Stimulated activated naive CD8-positive, alpha-beta T cell treated with anti-CD3 and anti-CD28 coated beads, Interleukin-15, Interleukin-2, amounts not matched to agents 100 ng/mL and 50 ng/mL, for 24 hours (primary cell): ENCODE results near the gene ASB16.
A peak's percentile ranks its signal among the peaks of the same experiment; 100 is the strongest.

Source experiments
- H3K27ac Mint-ChIP-seq: one replicate; pipeline ENCODE4 v1.8.0; 2021; ENCODE audit warnings: mild to moderate bottlenecking, mixed read lengths
- H3K27me3 Mint-ChIP-seq: one replicate; pipeline ENCODE4 v1.8.0; 2021; ENCODE audit warnings: mixed read lengths
- H3K36me3 Mint-ChIP-seq: one replicate; pipeline ENCODE4 v1.8.0; 2021; ENCODE audit warnings: low read depth, mixed read lengths
- H3K4me1 Mint-ChIP-seq: one replicate; pipeline ENCODE4 v1.8.0; 2021; ENCODE audit warnings: low read depth, mixed read lengths
- H3K4me3 Mint-ChIP-seq: one replicate; pipeline ENCODE4 v1.8.0; 2021; ENCODE audit warnings: mild to moderate bottlenecking, mixed read lengths
- H3K9me3 Mint-ChIP-seq: one replicate; pipeline ENCODE4 v1.8.0; 2021; ENCODE audit warnings: mixed read lengths

ASB16 gene

GRCh38 chr17:44218344-44219107 lies 48.0 kb downstream of the ASB16 start:
- Mint-ChIP-seq H3K4me3 (peak overlapping the region; percentile 93), H3K9me3 (no peaks in the 10 kb centered on the region), H3K4me1 (peaks cover 51% of the 10 kb centered on the region), H3K36me3 (peaks cover 42% of the 10 kb centered on the region), H3K27ac (peak overlapping the region; percentile 95), H3K27me3 (no peaks in the 10 kb centered on the region)

DNA sequence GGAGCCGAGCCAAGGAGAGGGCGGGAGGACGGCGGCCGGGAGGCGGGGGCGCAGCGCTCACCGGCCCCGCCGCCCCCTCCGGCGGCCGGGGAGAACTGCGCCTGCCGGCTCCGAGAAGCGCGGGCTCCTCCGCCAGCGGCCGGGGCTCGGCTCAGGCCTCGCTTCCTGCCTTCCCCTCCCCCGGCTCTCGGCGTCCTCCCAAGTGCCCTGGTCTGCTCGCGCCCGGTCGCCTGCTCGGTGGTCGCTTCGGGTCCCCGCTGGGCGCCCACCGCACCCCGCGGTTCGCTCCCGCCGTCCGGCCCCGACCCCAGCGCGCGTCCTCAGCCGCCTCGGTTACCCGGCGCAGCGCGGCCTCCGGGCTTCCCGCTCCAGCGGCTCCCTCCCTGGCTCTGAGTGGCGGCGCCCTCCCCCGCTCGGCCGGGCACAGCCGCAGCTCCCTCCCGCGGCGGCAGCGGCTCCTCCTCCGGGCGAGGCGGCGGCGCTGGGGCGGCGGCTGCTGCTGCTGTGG lies 48.7 kb downstream of the ASB16 start:
- H3K9me3 Mint-ChIP-seq: no peaks in the 10 kb centered on the region
- H3K4me3 Mint-ChIP-seq: no peak overlapping the region
- no peak overlapping the region for H3K27ac Mint-ChIP-seq
- H3K27me3 Mint-ChIP-seq: no peaks in the 10 kb centered on the region
- peaks cover 45% of the 10 kb centered on the region for H3K4me1 Mint-ChIP-seq
- peaks cover 36% of the 10 kb centered on the region for H3K36me3 Mint-ChIP-seq

- peak within 1 kb of the TSS; percentile 92 for H3K27ac Mint-ChIP-seq
- H3K9me3 Mint-ChIP-seq: no peaks in the 10 kb centered on the region
- peak within 1 kb of the TSS; percentile 93 for H3K4me3 Mint-ChIP-seq
- H3K4me1 Mint-ChIP-seq: peaks cover 39% of the 10 kb centered on the region
- H3K36me3 Mint-ChIP-seq: peaks cover 30% of the 10 kb centered on the region
- no peaks in the 10 kb centered on the region for H3K27me3 Mint-ChIP-seq
Observed at GRCh38 chr17:44219616-44220212, 49.2 kb downstream of the ASB16 start, which contains the start of gene UBTF. UBTF (minus strand) TSS chr17:44219675; CDS start chr17:44218229, 1,446 bp downstream.

- no peaks in the 10 kb centered on the region for H3K27me3 Mint-ChIP-seq
- H3K27ac Mint-ChIP-seq: peak overlapping the region; percentile 92
- peaks cover 32% of the 10 kb centered on the region for H3K4me1 Mint-ChIP-seq
- peaks cover 23% of the 10 kb centered on the region for H3K36me3 Mint-ChIP-seq
- H3K9me3 Mint-ChIP-seq: no peaks in the 10 kb centered on the region
- peak overlapping the region; percentile 91 for H3K4me3 Mint-ChIP-seq
Observed at GRCh38 chr17:44220213-44221083, 49.9 kb downstream of the ASB16 start.

DNA sequence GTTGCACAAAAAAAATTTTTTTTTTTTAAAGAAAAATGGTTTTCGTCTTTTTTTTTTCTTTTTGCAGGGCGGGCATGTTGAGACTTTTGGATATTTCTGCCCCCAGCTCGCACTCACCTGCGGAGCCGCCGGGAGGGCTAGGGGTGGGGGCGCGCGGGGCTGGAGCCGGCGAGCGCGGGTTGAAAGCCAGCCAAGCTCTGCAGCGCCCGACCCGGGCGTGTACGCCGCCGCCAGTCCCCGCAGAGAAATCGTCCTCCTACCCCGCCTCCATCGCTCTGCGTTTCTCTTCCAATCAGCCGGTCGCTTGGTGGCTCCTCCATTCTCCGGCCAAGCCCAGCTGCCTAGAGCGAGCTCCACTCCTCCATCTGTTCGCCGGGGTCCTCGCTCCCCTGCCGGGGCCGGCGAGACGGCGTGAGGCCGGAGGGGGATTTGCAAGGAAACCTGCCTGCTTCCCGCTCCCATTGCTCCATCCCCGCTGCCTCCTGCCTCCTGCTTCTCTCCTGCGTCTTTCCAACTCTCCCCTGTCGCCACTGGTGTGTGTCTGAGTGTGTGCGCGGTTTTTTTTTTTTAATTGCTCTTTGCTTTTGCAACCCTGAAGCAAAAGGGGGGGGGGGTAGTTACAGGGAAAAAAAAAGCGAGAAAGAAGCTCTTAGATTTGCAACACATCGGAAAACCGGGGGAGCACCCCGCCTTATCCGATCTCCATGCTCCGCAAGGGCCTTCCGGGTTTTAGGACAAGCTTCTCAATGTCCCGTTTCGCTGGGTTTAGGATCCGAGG lies 50.8 kb downstream of the ASB16 start:
- Mint-ChIP-seq H3K27me3 (no peaks in the 10 kb centered on the region), H3K4me1 (peaks cover 24% of the 10 kb centered on the region), H3K27ac (peak overlapping the region; percentile 84), H3K36me3 (peaks cover 15% of the 10 kb centered on the region), H3K9me3 (no peaks in the 10 kb centered on the region), H3K4me3 (peak overlapping the region; percentile 91)

DNA sequence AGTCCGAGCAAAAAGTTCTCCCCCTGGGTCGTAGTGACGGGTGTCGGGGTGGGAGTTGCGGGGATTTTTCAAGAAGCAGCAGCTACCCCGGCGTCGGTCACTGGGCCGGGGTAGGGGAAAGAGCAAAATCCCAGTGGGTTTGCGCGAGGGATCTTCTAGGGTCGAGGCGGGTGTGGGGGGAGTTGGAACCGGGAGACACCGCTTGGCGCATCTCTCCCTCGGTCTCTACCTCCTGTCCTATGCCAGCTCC lies 51.3 kb downstream of the ASB16 start:
- Mint-ChIP-seq H3K4me3 (peak overlapping the region; percentile 91), H3K36me3 (peaks cover 10% of the 10 kb centered on the region), H3K27ac (peak overlapping the region; percentile 84), H3K4me1 (peaks cover 19% of the 10 kb centered on the region), H3K9me3 (no peaks in the 10 kb centered on the region), H3K27me3 (no peaks in the 10 kb centered on the region)

DNA sequence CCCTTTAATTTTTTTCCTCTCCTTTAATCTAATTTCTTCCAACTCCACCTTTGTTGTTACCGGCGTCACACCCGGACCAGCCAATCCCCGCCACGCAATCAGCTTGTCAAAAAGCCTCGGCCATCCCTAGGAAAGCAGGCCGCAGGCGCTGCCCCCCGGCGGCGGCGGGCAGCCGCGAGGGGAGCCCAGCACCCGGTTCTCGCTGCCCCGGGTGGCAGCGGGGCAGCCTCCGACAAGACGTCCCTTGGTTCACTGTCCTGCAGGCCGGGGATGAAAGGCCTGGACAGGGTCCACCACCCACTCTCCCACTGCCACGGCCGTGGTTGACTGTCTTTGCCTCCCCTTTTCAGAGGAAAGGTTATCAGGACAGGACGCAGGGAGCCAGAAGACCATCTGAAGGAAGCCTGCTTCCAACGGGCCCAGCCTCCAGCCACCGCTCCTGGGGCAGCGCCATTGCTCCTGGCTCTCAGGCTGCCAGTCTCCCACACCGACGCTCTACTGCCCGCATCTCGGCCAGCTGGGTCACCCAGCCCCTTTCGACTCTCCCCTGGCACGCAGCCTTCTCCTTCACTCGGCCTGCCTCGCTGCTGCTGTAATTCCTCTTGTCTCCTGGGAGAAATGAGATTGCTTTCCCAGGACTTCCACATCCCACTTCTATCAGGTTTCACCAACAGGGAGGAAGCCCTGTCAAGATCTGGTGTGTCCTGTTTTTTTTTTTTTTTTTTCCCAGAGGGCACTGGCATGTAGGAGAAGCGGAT lies 51.8 kb downstream of the ASB16 start:
- Mint-ChIP-seq H3K9me3 (no peaks in the 10 kb centered on the region), H3K4me3 (peak overlapping the region; percentile 91), H3K36me3 (peaks cover 6% of the 10 kb centered on the region), H3K27me3 (no peaks in the 10 kb centered on the region), H3K4me1 (peaks cover 15% of the 10 kb centered on the region), H3K27ac (peak overlapping the region; percentile 84)

- Mint-ChIP-seq H3K4me1 (peaks cover 15% of the 10 kb centered on the region), H3K9me3 (no peaks in the 10 kb centered on the region), H3K36me3 (no peaks in the 10 kb centered on the region), H3K27me3 (no peaks in the 10 kb centered on the region), H3K27ac (no peak overlapping the region), H3K4me3 (no peak overlapping the region)
Observed at GRCh38 chr17:44223541-44224071, 53.1 kb downstream of the ASB16 start.
